Retinal pigment epithelial cell (primary cell): ENCODE data around the gene SF3B3.

Source experiments
- DNase-seq: peaks from one replicate; pipeline ENCODE4 v3.0.0-alpha.2; 2010; ENCODE audit warnings: low read depth
- H3K4me3 ChIP-seq: 2 replicates; pipeline ENCODE4 v1.5.1; 2011; ENCODE audit warnings: mild to moderate bottlenecking, low read length, control low read depth, moderate library complexity
- TF ChIP-seq, protein P1 (sequence below): conservative IDR thresholded peaks from 2 replicates; pipeline ENCODE4 v1.5.1; 2011; ENCODE audit warnings: low read depth, low read length, control low read depth, inconsistent platforms

SF3B3 gene

DNA sequence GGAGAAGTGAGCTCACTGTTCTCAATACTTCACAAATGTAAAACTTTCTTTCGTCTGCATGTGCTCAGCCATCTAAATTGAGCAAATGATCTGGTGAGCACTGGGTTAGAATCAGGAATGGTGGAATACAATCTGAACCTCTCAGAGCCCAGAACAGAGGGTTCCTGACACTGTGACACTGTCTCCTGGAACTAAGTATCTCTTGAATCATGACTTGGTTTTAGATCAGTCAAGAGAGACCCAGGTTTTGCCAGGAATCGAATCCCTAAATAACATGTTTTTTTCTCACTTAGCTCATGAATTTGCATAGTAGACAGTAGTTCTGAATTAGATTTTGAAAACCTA, 49.3 kb downstream of the SF3B3 start:
- H3K4me3 ChIP-seq, result no peak overlapping the region
- TF ChIP-seq, protein P1, sequence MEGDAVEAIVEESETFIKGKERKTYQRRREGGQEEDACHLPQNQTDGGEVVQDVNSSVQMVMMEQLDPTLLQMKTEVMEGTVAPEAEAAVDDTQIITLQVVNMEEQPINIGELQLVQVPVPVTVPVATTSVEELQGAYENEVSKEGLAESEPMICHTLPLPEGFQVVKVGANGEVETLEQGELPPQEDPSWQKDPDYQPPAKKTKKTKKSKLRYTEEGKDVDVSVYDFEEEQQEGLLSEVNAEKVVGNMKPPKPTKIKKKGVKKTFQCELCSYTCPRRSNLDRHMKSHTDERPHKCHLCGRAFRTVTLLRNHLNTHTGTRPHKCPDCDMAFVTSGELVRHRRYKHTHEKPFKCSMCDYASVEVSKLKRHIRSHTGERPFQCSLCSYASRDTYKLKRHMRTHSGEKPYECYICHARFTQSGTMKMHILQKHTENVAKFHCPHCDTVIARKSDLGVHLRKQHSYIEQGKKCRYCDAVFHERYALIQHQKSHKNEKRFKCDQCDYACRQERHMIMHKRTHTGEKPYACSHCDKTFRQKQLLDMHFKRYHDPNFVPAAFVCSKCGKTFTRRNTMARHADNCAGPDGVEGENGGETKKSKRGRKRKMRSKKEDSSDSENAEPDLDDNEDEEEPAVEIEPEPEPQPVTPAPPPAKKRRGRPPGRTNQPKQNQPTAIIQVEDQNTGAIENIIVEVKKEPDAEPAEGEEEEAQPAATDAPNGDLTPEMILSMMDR, result no peak
- DNase-seq, result no peak

DNA sequence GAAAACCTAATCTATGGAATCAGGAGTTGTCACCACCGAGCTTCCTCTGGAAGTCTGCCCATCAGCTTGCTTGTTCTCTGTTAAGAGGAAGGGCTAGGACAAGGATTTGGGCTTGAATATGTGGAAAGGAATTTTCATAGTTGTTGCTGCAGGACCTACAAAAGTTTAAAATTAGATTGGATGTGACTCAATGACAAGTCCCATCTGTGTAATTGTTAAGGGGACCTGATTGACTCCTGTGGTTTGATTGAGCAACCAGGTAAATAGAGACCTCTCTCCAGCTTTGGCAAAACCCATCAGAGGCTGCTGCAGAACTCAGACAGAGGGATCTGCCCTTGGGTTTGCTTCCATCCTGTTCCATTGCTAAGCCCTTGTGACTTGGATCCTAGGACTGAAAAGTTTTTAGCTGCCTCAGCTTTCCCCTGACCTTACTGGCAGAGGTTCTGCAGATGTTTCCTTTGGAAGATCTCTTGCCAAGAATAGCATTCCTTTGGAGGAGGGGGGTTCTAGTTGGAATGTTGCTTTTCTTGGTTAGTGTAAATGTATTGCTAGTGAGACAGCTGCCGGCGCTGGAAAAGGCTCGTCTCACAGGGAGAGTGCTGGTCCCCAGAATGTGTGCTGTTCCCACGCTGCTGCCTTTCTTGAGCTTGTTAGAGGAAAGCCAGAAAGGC, 50.0 kb downstream of the SF3B3 start:
- H3K4me3 ChIP-seq, result no peak overlapping the region
- DNase-seq, result no peak
- TF ChIP-seq, protein P1, result no peak

DNA sequence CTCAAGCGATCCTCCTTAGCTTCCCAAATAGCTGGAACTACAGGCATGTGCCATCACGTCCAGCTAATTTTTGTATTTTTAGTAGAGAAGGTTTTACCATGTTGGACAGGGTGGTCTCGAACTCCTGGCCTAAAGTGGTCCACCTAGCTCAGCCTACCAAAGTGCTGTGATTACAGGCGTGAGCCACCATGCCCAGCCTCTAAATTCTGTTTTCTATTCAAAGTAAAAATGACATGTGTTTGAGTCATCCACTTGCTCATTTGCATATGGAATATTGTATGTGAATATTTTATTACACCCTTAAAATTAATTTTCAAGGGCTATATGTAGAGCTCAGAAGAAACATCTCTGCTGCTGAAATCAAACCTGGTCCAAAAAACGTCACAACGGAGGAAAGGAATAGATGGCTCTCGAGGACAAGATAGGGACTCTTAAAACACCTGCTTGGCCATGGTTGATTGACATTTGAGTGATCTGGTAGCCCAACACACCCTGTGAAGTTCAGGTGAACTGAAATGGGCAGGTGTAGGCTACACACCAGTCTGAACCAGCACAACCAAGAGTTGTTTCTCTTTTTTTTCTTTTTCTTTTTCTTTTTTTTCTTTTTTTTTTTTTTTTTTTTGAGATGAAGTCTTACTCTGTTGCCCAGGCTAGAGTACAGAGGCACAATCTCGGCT, 51.1 kb downstream of the SF3B3 start:
- TF ChIP-seq, protein P1, result no peak
- H3K4me3 ChIP-seq, result no peak overlapping the region
- DNase-seq, result no peak

DNA sequence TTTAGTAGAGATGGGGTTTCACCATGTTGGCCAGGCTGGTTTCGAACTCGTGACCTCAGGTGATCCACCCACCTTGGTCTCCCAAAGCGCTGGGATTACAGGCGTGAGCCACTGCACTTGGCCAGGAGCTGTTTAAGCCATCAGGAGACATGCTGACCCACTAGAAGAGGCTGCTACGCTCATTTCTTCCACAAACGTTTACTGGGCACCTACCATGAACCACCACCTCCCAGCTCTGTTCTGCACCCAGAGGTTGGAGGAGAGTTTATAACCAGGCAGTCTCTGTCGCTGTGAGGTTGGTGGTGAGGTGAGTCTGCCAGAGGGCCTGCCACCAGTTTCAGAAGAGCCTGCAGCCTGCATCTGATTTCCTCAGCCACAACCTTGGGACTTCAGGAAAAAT, 51.8 kb downstream of the SF3B3 start:
- H3K4me3 ChIP-seq, result no peak overlapping the region
- DNase-seq, result no peak
- TF ChIP-seq, protein P1, result no peak

DNA sequence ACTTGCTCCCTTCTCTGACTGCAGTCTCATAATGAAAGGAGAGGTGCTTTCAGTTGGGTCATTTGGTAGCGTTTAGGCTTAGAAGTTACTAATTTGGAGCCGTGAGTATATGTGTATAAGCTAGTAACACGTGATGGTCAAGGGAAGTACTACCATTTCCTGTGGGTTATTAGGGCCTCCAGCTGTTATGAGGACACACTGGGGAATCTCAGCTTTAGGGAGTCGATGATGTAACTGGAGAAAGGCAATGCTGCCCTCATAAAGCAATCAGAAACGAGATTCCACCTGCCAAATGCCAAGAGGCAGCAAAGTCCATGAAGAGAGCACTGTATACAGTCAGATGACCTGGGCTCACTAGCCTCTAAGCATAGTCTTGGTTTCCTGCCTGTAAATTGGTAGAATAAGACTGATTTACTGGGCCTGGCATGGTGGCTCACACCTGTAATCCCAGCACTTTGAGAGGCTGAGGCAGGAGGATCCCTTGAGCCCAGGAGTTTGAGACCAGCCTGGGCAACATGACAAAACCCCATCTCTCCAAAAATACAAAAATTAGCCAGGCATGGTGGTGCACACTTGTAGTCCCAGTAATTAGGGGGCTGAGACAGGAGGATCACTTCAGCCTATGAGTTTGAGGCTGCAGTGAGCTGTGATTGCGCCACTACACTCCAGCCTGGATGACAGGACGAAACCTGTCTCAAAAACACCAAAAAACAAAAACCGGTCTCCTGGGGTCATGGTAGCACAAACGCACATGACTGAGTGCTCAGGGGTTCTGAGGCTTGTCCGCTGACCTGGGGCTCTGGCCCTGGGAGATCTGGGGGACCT, 53.0 kb downstream of the SF3B3 start:
- TF ChIP-seq, protein P1, result no peak
- DNase-seq, result no peak
- no peak overlapping the region for H3K4me3 ChIP-seq

DNA sequence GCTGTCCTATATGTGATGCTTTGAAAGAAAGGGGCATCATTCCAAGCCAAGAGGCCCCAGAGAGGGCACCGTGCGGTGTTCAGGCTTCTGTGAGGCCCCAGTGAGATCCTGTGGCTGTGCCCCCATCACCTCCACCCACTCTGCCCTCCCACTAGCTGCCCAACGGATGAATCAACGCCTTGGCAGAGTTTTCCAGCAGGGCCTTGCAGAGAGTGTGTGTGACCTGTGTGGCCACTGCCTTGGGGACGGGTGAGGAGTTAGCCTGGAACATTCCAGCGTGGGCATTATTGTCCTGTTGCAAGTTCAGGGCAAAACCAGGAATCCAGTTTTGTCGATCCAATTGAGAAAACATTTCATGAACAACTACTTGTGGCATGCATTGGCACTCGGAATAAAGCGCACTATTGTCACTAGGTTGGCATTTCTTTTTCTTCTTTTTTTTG, 53.7 kb downstream of the SF3B3 start:
- DNase-seq, result no peak

More for the DNA sequence above, 53.7 kb downstream of the SF3B3 start:
- TF ChIP-seq, protein P1, result no peak
- H3K4me3 ChIP-seq, result no peak overlapping the region
